GM12878 (cell line): ENCODE measurements around the gene MPEG1. TPM values are rescaled to one million over a fixed set of nuclear protein-coding genes. Genes with fewer than 3 reads are reported as not detected.

Experiments
- ATAC-seq: fragments of 200-7000 bp; cut with Tn5 transposase; 3 replicates; pipeline ENCODE4 v1.9.1; 2020; ENCODE audit warnings: mild to moderate bottlenecking, moderate library complexity
- BruUV-seq: library from RNA; stranded (reverse); fragments of 400-500 nt; replicated peaks from 2 replicates; lab custom pipeline; 2021; lab: Mats Ljungman, UMichigan
- CTCF ChIA-PET: fragments of 300-600 bp; sonication (Branson Sonifier 250); formaldehyde crosslinking; extraction: SDS; loops from one replicate; lab custom pipeline; 2021; ENCODE audit warnings: inconsistent platforms; lab: Yijun Ruan, JAX
- POLR2A ChIA-PET: fragments of 350-600 bp; formaldehyde crosslinking; extraction: SDS; loops from one replicate; lab custom pipeline; 2021; ENCODE audit warnings: inconsistent platforms; lab: Charles Lee
- RAD21 ChIA-PET: fragments of 300-600 bp; sonication (Branson Sonifier 250); formaldehyde crosslinking; loops from one replicate; lab custom pipeline; 2023; ENCODE audit warnings: antibody characterized with exemption; ENCODE audit not compliant: unreplicated experiment; lab: Charles Lee
- SMC1A ChIA-PET: fragments of 300-600 bp; sonication (Branson Sonifier 250); formaldehyde crosslinking; loops from one replicate; lab custom pipeline; 2023; ENCODE audit not compliant: unreplicated experiment, uncharacterized antibody; lab: Charles Lee
- DNase-seq: peaks from one replicate; pipeline ENCODE4 v3.0.0-alpha.2; 2011; ENCODE audit warnings: low read depth, low spot score
- FAIRE-seq: peaks from 3 replicates; lab custom pipeline; 2011; peaks lifted over from hg19 to GRCh38; lab: Jason Lieb, UNC
- H2AFZ ChIP-seq: 2 replicates; pipeline ENCODE4 v1.6.0; 2011; ENCODE audit warnings: low read depth, low read length, control low read depth; ENCODE audit not compliant: control insufficient read depth
- H3K27ac ChIP-seq: 2 replicates; pipeline ENCODE4 v1.5.1; 2011; ENCODE audit warnings: control low read depth; ENCODE audit not compliant: control insufficient read depth, insufficient read depth
- H3K27me3 ChIP-seq, 2 experiments: replicated peaks in 1 of 2; 2 replicates each; pipeline versions ENCODE4 v1.6.0 to v1.6.1; 2011; ENCODE audit warnings: low read length in 1 of 2; ENCODE audit not compliant: control insufficient read depth in 2 of 2, insufficient read depth in 2 of 2
- H3K36me3 ChIP-seq, 2 experiments: 2 replicates each; pipeline ENCODE4 v1.5.1; 2011; ENCODE audit warnings: low read length in 1 of 2; ENCODE audit not compliant: control insufficient read depth in 2 of 2, insufficient read depth in 2 of 2
- H3K4me1 ChIP-seq: 2 replicates; pipeline ENCODE4 v1.6.1; 2011; ENCODE audit warnings: mild to moderate bottlenecking, low read length, moderate library complexity, mixed read lengths; ENCODE audit not compliant: control insufficient read depth, insufficient read depth
- H3K4me2 ChIP-seq: 2 replicates; pipeline ENCODE4 v1.6.0; 2011; ENCODE audit warnings: control low read depth; ENCODE audit not compliant: control insufficient read depth, insufficient read depth
- H3K4me3 ChIP-seq: fragments of 200-600 bp; sonication (generic); 2 replicates; pipeline ENCODE4 v1.5.1; 2016
- H3K79me2 ChIP-seq: 2 replicates; pipeline ENCODE4 v1.6.0; 2011; ENCODE audit warnings: low read length; ENCODE audit not compliant: control insufficient read depth, insufficient read depth
- H3K9ac ChIP-seq: 2 replicates; pipeline ENCODE4 v1.8.0; 2011; ENCODE audit warnings: low read length, control low read depth, mixed read lengths; ENCODE audit not compliant: control insufficient read depth, insufficient read depth
- H3K9me3 ChIP-seq: replicated peaks from 3 replicates; pipeline ENCODE4 v1.5.1; 2011; ENCODE audit warnings: mild to moderate bottlenecking, low read length; ENCODE audit not compliant: control insufficient read depth, insufficient read depth
- H4K20me1 ChIP-seq: 2 replicates; pipeline ENCODE4 v1.6.0; 2011; ENCODE audit not compliant: control insufficient read depth, insufficient read depth
- FOS ChIP-seq: IDR thresholded peaks from 3 replicates; pipeline ENCODE4 v1.6.1; 2011; ENCODE audit warnings: borderline replicate concordance; ENCODE audit not compliant: insufficient read length; ENCODE audit errors: extremely low read depth
- JUNB ChIP-seq: IDR thresholded peaks from 2 replicates; pipeline ENCODE4 v1.6.1; 2016; ENCODE audit warnings: antibody characterized with exemption, mild to moderate bottlenecking
- MEF2A ChIP-seq: IDR thresholded peaks from 2 replicates; pipeline ENCODE4 v1.6.1; 2011; ENCODE audit warnings: low read depth, mild to moderate bottlenecking, low read length, moderate library complexity; ENCODE audit not compliant: insufficient read depth
- SMC3 ChIP-seq: IDR thresholded peaks from 2 replicates; pipeline ENCODE4 v1.6.1; 2011; ENCODE audit warnings: low read length, improper control_type of control experiment, borderline replicate concordance
- TBL1XR1 ChIP-seq: IDR thresholded peaks from 2 replicates; pipeline ENCODE4 v1.6.1; 2012; ENCODE audit warnings: low read depth, low read length, improper control_type of control experiment
- WGBS: methylation state at CpG from one replicate; pipeline ENCODE4 v1.1.6; 2016; ENCODE audit warnings: low lambda C conversion rate; ENCODE audit not compliant: insufficient replicate concordance, insufficient coverage; ENCODE audit errors: missing lambda C conversion rate; 5-methylcytosine and 5-hydroxymethylcytosine counted together
- in situ Hi-C: fragments of 300-500 bp; cut with MboI; formaldehyde crosslinking; loops from 9 replicates; pipeline ENCODE4 v1.14.3; 2018; ENCODE audit warnings: mixed read lengths
- intact Hi-C: fragments of 100-400 bp; cut with micrococcal nuclease; formaldehyde crosslinking; loops from one replicate; pipeline ENCODE4 v1.14.2; 2022; ENCODE audit not compliant: unreplicated experiment
- polyA plus RNA-seq, 11 experiments: library from polyadenylated mRNA; depleted of rRNA in 4 of 11; unstranded in 6 of 11; stranded (reverse) in 5 of 11; fragments of >200 nt; fragmentation: Nextera tagmentation in 4 of 11; fragmentation: Illumina TruSeq in 1 of 11; extraction: Ambion mirVana in 4 of 11; extraction: Trizol in 1 of 11; gene quantifications; 1 replicate in 1 of 11; 2 replicates in 10 of 11; pipeline versions ENCODE4 v1.2.1 to v1.2.3, GENCODE V29; 2011 to 2016; ENCODE audit warnings: inconsistent platforms in 2 of 11, missing spikeins in 2 of 11, low read depth in 1 of 11
- total RNA-seq, 4 experiments: library from RNA; depleted of rRNA in 3 of 4; stranded (reverse); fragments of >200 nt in 3 of 4; fragmentation: Illumina TruSeq in 1 of 4; extraction: Trizol in 1 of 4; gene quantifications; 2 replicates each; pipeline versions ENCODE4 v1.2.1 to v1.2.3, GENCODE V29; 2013 to 2021
- TF ChIP-seq, protein P1 (sequence below): fragments of 450-650 bp; IDR thresholded peaks from 2 replicates; pipeline ENCODE4 v1.6.1; 2017; ENCODE audit warnings: borderline replicate concordance

Gene MPEG1
- total and polyA plus RNA-seq, 10 of the 15 experiments (the other 5 are each of a cell fraction or from before 2014, with no cell fraction given): 1.3 to 15.6 (median 11.7) TPM; not detected in 1

DNA sequence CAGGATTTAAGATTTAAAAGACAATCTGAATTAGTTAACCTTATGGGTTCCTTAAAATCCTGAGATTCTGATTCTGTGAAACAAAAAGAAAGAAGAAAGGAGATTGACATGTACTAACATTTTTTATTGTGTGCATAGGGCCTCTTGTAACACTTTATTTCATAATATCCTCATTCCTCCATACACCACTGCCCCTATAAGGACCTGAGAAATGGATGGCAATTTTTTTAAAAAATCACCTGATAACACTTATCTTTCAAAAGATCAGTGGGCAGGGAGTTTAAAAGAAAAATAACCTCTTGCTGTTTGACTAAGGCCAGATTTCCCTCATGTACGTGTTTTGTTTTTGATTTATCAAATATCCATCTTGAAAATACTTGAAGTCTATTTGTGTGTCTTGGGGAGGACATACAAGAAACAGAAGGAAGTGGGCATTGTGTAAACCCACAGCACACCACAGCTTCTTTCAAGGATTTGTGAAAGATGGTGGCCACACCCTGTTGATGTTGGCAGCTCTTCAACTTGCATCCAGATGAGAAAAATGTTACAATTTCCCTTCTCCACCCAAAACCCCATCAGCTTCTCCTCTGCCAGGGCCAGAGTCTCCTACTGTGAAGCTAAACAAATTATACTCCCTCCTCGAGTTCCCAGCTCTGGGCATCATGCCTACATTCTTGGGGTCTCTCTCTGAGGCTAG, 35.0 kb upstream of the MPEG1 start:
- RAD21 ChIA-PET: no interaction called here
- no peaks in the 10 kb centered on the region for H3K79me2 ChIP-seq
- no peak overlapping the region for H3K4me3 ChIP-seq
- no peaks in the 10 kb centered on the region for H3K36me3 ChIP-seq
- no peaks in the 10 kb centered on the region for H3K4me1 ChIP-seq
- FAIRE-seq (no peak), DNase-seq (no peak), ATAC-seq (no peak)
- H4K20me1 ChIP-seq: no peaks in the 10 kb centered on the region
- BruUV-seq: no TSS peak
- in situ Hi-C loops (no loop called here), intact Hi-C loops (no loop called here)
- H2AFZ ChIP-seq: no peak overlapping the region
- SMC1A ChIA-PET: no interaction called here
- H3K9me3 ChIP-seq: peaks cover 2% of the 10 kb centered on the region; the same call in 1 of the 3 replicates
- POLR2A ChIA-PET: no interaction called here
- 50% methylated on average over 2 of the region's 2 CpGs for WGBS
- H3K4me2 ChIP-seq: no peak overlapping the region
- TF ChIP-seq, protein P1, sequence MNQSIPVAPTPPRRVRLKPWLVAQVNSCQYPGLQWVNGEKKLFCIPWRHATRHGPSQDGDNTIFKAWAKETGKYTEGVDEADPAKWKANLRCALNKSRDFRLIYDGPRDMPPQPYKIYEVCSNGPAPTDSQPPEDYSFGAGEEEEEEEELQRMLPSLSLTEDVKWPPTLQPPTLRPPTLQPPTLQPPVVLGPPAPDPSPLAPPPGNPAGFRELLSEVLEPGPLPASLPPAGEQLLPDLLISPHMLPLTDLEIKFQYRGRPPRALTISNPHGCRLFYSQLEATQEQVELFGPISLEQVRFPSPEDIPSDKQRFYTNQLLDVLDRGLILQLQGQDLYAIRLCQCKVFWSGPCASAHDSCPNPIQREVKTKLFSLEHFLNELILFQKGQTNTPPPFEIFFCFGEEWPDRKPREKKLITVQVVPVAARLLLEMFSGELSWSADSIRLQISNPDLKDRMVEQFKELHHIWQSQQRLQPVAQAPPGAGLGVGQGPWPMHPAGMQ: no peak
- no peak for TF ChIP-seq TBL1XR1
- no peak overlapping the region for H3K9ac ChIP-seq
- no peaks in the 10 kb centered on the region for H3K27me3 ChIP-seq
- CTCF ChIA-PET: interaction anchor here (1.3 kb wide), 1 partner anchor 20 kb away, joined by 4 read pairs; no protein-coding TSS in a partner anchor
- H3K27ac ChIP-seq: no peak overlapping the region

DNA sequence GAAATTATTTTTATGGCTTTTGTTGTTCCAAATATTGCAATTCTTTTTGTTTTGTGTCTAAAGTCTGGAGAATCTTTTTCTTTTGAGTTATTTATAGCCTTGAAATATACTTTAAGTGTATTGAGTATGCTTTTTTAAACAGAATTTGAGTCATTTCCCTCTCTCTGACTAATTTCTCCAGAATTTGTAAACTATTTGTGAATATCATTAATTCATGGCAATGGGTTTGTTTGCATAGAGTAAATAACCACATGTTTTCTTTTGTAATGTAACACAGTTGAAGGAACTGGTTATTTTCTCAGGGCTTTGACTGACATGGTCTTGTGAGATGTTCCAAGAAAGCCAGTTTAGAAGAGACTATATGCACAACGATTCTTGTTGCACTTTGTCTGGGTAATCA, 30.9 kb upstream of the MPEG1 start:
- in situ Hi-C loops: no loop called here
- CTCF ChIA-PET: no interaction called here
- WGBS: 0% methylated on average over 1 of the region's 1 CpG
- no peak overlapping the region for H3K4me3 ChIP-seq
- FAIRE-seq (no peak), ATAC-seq (no peak), DNase-seq (no peak)
- RAD21 ChIA-PET: no interaction called here
- POLR2A ChIA-PET: no interaction called here
- intact Hi-C loops: no loop called here
- no peaks in the 10 kb centered on the region for H4K20me1 ChIP-seq
- H3K4me1 ChIP-seq: no peaks in the 10 kb centered on the region
- no peak overlapping the region for H2AFZ ChIP-seq
- SMC1A ChIA-PET: interaction anchor here (0.6 to 1.7 kb wide), 2 partner anchors 24 to 46 kb away, joined by 3 to 7 read pairs; no protein-coding TSS in a partner anchor
- no peaks in the 10 kb centered on the region for H3K36me3 ChIP-seq
- peaks cover 4% of the 10 kb centered on the region; the same call in 2 of the 3 replicates for H3K9me3 ChIP-seq
- H3K79me2 ChIP-seq: no peaks in the 10 kb centered on the region
- H3K4me2 ChIP-seq: no peak overlapping the region
- H3K9ac ChIP-seq: no peak overlapping the region
- H3K27ac ChIP-seq: no peak overlapping the region
- TF ChIP-seq JUNB: peak; percentile 47; the same call in 1 of the 2 replicates
- peak; percentile 45; the same call in 1 of the 2 replicates for TF ChIP-seq MEF2A
- TF ChIP-seq SMC3: no peak
- TF ChIP-seq FOS: no peak
- no TSS peak for BruUV-seq
- no peaks in the 10 kb centered on the region for H3K27me3 ChIP-seq
